Epithelial cell of esophagus (primary cell): ENCODE results near the gene PPIE.
A peak's percentile ranks its signal among the peaks of the same experiment; 100 is the strongest.
"Not testable (repeated sequence)": the region's sequence is repeated elsewhere in the genome, so short reads cannot be mapped to it uniquely, and the experiment has no call there.

Experiments
- DNase-seq: peaks from one replicate; pipeline ENCODE4 v3.0.0; 2010; ENCODE audit warnings: low read depth
- H3K4me3 ChIP-seq: 2 replicates; pipeline ENCODE4 v1.5.1; 2011; ENCODE audit warnings: mild to moderate bottlenecking, low read length, control low read depth
- CTCF ChIP-seq: IDR thresholded peaks from 2 replicates; pipeline ENCODE4 v1.5.1; 2011; ENCODE audit warnings: low read depth, mild to moderate bottlenecking, low read length, control low read depth, inconsistent platforms; ENCODE audit not compliant: insufficient read depth; ENCODE audit errors: missing control alignments

PPIE gene

GRCh38 chr1:39769502-39769901 lies 30.8 kb downstream of the PPIE start:
- DNase-seq = not testable (repeated sequence)

GRCh38 chr1:39770100-39771021 lies 31.7 kb downstream of the PPIE start:
- not testable (repeated sequence) for H3K4me3 ChIP-seq, DNase-seq

More at GRCh38 chr1:39769502-39769901, 30.8 kb downstream of the PPIE start:
- H3K4me3 ChIP-seq = not testable (repeated sequence)

DNA sequence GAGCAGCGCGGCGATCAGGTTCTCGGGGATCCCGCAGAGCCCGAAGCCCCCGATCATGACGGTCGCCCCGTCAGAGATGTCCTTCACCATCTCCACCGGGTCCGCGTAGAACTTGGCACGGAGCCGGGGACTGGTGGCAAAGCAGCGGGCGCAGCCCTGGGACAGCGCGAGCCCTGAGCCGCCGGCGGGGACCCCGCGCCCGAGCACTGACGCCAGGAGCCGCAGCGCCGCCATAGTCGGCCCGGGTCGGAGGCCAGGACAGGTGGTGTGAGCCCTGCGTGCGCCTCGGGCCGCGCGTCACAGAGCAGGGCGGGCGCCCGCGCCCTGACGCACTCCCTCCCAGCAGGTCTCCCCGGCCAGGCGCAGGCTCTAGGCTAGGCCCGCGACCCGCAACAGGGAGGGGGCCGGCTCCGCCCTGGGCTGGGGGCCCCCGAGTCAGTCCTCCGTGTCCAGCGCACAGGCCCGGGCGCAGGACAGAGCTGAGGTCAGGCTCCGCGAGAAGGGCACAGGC lies 32.4 kb downstream of the PPIE start, which contains the start of gene OXCT2:
Gene OXCT2 (minus strand): TSS at position 327 of the 511 bp plus-strand sequence. CDS start 93 bp downstream, at position 234.
- H3K4me3 ChIP-seq, DNase-seq: not testable (repeated sequence)

DNA sequence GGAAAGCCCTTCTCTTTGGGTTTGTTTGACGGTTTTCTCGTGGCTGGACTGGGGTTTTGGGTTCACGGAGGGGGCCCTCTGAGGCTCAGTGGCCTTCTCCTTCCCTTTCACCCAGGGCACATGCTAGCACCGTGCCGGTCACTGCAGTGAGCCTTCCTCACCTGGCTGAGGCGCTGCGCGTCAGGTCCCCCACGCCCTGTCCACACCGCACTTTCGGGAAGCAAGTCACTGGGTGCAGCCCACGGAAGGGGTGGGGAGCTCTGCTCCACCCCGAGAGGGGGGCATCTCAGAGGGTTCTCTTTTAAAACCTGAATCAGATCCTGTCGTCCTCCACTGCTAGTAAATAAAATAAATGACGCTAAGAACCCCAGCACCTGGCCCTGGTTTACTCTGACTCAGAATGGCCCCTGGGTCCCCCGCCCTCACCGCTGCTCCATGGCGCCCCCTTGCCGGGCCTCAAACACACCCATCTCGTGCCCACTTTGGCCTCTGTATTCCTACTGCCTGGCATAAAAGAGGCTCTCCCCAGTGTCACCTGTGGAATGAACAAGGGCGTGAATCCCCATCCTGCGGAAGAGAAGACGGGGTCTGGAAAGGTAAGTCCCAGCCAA lies 34.8 kb downstream of the PPIE start:
- not testable (repeated sequence) for H3K4me3 ChIP-seq, DNase-seq

GRCh38 chr1:39775141-39775540 lies 36.5 kb downstream of the PPIE start:
- not testable (repeated sequence) for H3K4me3 ChIP-seq, DNase-seq

DNA sequence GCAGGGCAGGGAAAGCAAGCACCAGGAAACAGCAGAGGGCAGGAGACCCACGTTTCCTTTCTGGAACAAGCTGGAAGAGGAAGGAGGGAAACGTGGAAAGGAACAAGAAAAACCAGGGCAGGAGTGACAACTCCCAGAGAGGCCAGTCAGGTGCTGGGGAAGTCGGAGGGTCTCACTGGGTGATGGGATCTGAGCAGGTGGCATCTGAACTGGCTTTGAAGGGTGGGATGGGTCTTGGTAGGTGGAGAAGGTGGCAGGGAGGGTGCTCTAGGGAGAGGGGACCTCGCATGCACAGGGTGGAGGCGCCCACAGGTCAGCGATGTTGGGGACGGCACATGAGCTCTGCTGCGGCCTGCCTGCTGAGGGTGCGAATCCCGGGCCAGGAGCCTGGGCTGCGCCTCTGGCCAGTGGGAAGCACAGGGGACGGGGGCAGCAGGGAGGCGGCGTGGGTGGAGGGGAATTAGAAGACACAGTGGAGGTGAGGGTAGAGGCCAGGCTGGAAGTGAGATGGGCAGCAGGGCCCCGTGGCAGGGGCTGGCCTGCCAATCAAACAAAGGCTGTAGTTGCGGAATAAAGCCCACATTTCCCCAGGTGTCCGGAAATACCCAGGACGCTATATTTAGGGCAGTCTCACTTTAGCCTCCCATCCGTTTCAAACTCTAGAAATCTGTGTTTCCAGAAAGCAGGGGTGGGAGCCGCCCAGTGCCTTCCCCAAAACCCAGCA lies 37.2 kb downstream of the PPIE start:
- not testable (repeated sequence) for DNase-seq, H3K4me3 ChIP-seq

GRCh38 chr1:39776400-39776713 lies 37.7 kb downstream of the PPIE start:
- no peak overlapping the region for H3K4me3 ChIP-seq
- no peak for TF ChIP-seq CTCF
- DNase-seq = no peak

- no peak for DNase-seq
- TF ChIP-seq CTCF = no peak
- H3K4me3 ChIP-seq = no peak overlapping the region
These were observed 38.2 kb downstream of the PPIE start for GRCh38 chr1:39776886-39777285.

DNA sequence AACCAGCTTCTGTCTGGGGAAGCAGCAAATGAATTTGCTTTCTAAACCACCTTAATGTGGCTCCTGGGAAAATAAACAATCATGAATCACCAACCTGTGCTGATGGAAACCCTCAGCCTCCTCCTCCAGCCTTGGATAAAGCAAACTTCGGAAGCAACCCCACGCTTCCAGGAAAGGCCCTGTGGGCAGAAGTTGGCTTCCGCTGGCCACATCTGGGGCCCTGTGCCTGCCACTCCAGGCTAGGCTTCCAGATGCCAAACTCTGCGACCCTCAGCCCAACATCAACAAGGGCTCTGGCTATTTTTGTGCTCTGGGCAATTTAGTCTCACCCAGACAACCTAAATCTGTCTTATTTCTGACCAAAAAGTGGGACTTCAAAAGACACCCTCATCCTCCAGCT lies 38.6 kb downstream of the PPIE start:
- no peak for TF ChIP-seq CTCF
- H3K4me3 ChIP-seq = no peak overlapping the region
- DNase-seq = peak; percentile 15

GRCh38 chr1:39777896-39778295 lies 39.2 kb downstream of the PPIE start:
- DNase-seq, H3K4me3 ChIP-seq: not testable (repeated sequence)

- not testable (repeated sequence) for H3K4me3 ChIP-seq, DNase-seq
These were observed 39.9 kb downstream of the PPIE start for GRCh38 chr1:39778463-39779099.
